Nephron progenitor cell (in vitro differentiated cells): ENCODE measurements around the gene KIAA1958.
"Not testable (repeated sequence)": the region's sequence is repeated elsewhere in the genome, so short reads cannot be mapped to it uniquely, and the experiment has no call there.

Experiments used
- DNase-seq: peaks from one replicate; pipeline ENCODE4 v3.0.0; 2021
- H3K27ac Mint-ChIP-seq: 2 replicates; pipeline ENCODE4 v1.8.0; 2021; ENCODE audit warnings: mild to moderate bottlenecking, moderate library complexity, mixed read lengths
- H3K27me3 Mint-ChIP-seq: 2 replicates; pipeline ENCODE4 v1.8.0; 2021; ENCODE audit warnings: mild to moderate bottlenecking, low read depth, mixed read lengths; ENCODE audit not compliant: poor library complexity
- H3K36me3 Mint-ChIP-seq: 2 replicates; pipeline ENCODE4 v1.8.0; 2021; ENCODE audit warnings: low read depth, mixed read lengths
- H3K4me1 Mint-ChIP-seq: 2 replicates; pipeline ENCODE4 v1.8.0; 2021; ENCODE audit warnings: mixed read lengths
- H3K4me3 Mint-ChIP-seq: 2 replicates; pipeline ENCODE4 v1.8.0; 2021; ENCODE audit warnings: mild to moderate bottlenecking, moderate library complexity, mixed read lengths
- H3K9me3 Mint-ChIP-seq: 2 replicates; pipeline ENCODE4 v1.8.0; 2021; ENCODE audit warnings: mild to moderate bottlenecking, moderate library complexity, mixed read lengths
- TF ChIP-seq, protein P1 (sequence below): fragments of 200-600 bp; sonication (generic); IDR thresholded peaks from 2 replicates; pipeline ENCODE4 v1.5.0; 2021; ENCODE audit warnings: antibody characterized with exemption

The KIAA1958 gene

DNA sequence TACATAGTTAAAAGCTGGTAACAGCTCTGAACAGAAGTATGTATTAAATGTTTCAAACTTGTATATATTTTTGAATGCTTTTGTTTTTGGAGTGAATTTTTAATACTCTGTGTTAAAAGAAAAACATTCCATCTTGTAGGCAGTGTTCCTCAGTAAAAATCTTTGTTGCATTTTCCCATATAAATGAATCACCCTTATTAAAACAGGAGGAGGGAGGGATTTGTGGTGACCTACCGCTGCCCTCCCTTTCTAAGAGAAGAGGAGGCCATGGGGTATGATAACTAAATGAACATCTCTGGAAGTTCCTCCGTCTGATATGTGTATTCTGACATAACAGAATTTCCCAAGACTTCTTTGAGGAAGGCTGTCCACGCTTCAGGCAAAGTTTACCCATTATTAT, 177.9 kb downstream of the KIAA1958 start:
- DNase-seq = no peak
- Mint-ChIP-seq H3K4me1 (no peaks in the 10 kb centered on the region), H3K27me3 (no peaks in the 10 kb centered on the region), H3K36me3 (peaks cover 13% of the 10 kb centered on the region), H3K27ac (no peak overlapping the region), H3K9me3 (no peaks in the 10 kb centered on the region), H3K4me3 (no peak overlapping the region)
- TF ChIP-seq, protein P1, sequence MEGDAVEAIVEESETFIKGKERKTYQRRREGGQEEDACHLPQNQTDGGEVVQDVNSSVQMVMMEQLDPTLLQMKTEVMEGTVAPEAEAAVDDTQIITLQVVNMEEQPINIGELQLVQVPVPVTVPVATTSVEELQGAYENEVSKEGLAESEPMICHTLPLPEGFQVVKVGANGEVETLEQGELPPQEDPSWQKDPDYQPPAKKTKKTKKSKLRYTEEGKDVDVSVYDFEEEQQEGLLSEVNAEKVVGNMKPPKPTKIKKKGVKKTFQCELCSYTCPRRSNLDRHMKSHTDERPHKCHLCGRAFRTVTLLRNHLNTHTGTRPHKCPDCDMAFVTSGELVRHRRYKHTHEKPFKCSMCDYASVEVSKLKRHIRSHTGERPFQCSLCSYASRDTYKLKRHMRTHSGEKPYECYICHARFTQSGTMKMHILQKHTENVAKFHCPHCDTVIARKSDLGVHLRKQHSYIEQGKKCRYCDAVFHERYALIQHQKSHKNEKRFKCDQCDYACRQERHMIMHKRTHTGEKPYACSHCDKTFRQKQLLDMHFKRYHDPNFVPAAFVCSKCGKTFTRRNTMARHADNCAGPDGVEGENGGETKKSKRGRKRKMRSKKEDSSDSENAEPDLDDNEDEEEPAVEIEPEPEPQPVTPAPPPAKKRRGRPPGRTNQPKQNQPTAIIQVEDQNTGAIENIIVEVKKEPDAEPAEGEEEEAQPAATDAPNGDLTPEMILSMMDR = no peak

DNA sequence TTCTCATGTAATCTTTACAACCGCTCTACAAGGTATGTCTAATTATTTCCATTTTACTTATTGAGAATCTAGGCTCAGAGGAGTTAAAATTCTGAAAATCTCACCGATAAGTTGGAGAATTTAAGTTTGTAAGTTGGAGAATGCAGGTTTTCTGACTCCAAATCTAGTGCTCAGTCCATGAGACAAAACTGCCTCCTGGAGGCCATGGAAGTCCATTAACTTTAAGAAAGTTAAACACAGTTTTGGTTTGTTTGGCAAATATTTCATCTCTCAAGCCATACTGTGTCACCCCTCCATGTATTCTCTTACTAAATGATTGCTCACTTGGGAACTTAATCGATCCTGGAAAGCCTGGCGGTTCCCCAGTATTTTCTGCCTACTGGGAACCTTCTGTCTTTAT, 178.7 kb downstream of the KIAA1958 start:
- no peak for DNase-seq
- Mint-ChIP-seq H3K4me3 (no peak overlapping the region), H3K4me1 (no peaks in the 10 kb centered on the region)

DNA sequence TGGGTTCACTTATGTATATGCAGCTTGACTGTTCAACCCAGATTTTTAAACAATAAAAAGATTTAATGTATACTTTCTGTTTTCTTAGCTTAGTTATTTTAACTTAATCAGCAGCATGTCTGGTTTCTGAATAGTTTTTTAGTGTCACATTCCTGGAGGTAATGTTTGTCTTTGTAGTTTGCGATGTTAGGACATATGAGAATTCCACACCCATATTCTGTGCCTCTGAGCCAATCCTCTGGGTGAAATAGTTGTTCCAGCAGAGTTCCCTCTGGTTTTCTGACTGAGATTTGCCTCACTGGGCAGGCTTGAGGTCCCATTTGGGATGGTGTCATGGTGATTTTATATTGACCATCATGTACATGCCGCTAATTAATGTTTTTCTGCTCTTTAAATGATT, 182.7 kb downstream of the KIAA1958 start:
- H3K36me3 Mint-ChIP-seq = peaks cover 25% of the 10 kb centered on the region
- no peak overlapping the region for H3K27ac Mint-ChIP-seq
- TF ChIP-seq, protein P1 = no peak
- peaks cover 4% of the 10 kb centered on the region for H3K9me3 Mint-ChIP-seq
- no peak for DNase-seq
- no peak overlapping the region for H3K4me3 Mint-ChIP-seq
- no peaks in the 10 kb centered on the region for H3K4me1 Mint-ChIP-seq
- peaks cover 3% of the 10 kb centered on the region for H3K27me3 Mint-ChIP-seq

More for the DNA sequence above, 178.7 kb downstream of the KIAA1958 start:
- H3K27ac Mint-ChIP-seq = no peak overlapping the region
- no peaks in the 10 kb centered on the region for H3K9me3 Mint-ChIP-seq
- no peaks in the 10 kb centered on the region for H3K27me3 Mint-ChIP-seq
- TF ChIP-seq, protein P1 = no peak
- peaks cover 8% of the 10 kb centered on the region for H3K36me3 Mint-ChIP-seq

DNA sequence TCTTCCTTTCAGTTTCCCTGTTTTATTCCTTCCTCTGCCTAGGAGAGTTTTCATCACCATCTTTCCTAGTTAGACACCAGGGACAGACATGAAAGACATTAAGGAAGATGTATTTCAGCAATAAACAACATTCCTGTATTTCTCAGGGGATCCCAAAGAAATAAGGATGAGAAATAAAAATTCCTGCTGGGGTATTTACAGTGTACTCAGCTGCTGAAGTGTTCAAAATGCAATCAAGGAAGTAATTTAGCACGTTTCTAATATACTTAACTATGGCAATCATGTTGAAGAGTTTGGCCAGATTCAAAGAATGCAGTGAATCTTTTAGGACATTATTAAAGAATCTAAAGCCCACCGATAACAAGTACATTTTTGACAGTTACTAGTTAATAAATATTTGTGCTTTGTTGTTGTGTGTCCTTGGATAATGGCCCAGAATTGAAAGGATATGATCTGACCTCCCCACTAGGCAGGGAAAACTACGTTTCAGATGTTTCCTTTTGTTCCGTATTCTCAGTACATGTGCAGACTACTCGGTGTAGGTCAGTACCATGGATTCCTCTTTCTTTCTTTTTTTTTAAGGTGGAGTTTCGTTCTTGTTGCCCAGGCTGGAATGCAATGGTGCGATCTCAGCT, 184.5 kb downstream of the KIAA1958 start:
- peaks cover 25% of the 10 kb centered on the region for H3K36me3 Mint-ChIP-seq
- no peak for DNase-seq
- TF ChIP-seq, protein P1 = no peak
- H3K27me3 Mint-ChIP-seq = peaks cover 5% of the 10 kb centered on the region
- H3K4me3 Mint-ChIP-seq = no peak overlapping the region
- H3K4me1 Mint-ChIP-seq = no peaks in the 10 kb centered on the region
- peaks cover 5% of the 10 kb centered on the region for H3K9me3 Mint-ChIP-seq
- H3K27ac Mint-ChIP-seq = no peak overlapping the region

DNA sequence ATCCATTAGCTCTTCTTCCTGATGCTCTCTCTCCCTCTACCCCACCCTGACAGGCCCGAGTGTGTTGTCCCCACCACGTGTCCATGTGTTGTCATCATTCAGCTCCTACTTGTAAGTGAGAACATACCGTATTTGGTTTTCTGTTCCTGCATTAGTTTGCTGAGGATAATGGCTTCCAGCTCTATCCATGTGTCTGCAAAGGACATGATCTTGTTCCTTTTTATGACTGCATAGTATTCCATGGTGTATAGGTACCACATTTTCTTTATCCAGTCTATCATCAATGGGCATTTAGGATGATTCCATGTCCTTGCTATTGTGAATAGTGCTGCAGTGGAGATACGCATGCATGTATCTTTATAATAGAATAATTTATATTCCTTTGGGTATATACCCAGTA, 186.6 kb downstream of the KIAA1958 start:
- DNase-seq = not testable (repeated sequence)

DNA sequence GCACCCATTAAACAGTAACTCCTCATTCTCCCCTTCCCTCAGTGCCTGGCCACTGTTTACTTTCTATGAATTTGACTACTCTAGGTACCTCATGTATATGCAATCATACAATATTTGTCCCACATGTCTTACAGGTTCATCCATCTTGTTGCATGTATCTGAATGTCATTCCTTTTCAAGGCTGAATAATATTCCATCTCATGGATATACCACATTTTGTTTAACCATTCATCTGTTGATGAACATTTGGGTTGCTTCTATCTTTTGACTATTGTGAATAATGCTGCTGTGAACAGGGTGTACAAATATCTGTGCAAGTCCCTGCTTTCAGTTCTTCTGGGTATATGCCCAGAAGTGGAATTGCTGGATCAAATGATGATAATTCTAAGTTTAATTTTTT, 190.4 kb downstream of the KIAA1958 start:
- no peak for DNase-seq
- peaks cover 14% of the 10 kb centered on the region for H3K4me1 Mint-ChIP-seq
- TF ChIP-seq, protein P1 = no peak
- no peak overlapping the region for H3K4me3 Mint-ChIP-seq
- peaks cover 5% of the 10 kb centered on the region for H3K27me3 Mint-ChIP-seq
- no peak overlapping the region for H3K27ac Mint-ChIP-seq
- peaks cover 32% of the 10 kb centered on the region for H3K9me3 Mint-ChIP-seq
- peaks cover 30% of the 10 kb centered on the region for H3K36me3 Mint-ChIP-seq

More for the DNA sequence above, 186.6 kb downstream of the KIAA1958 start:
- peaks cover 37% of the 10 kb centered on the region for H3K36me3 Mint-ChIP-seq
- H3K27me3 Mint-ChIP-seq, H3K4me1 Mint-ChIP-seq, H3K27ac Mint-ChIP-seq, H3K4me3 Mint-ChIP-seq: not testable (repeated sequence)
- H3K9me3 Mint-ChIP-seq = peaks cover 22% of the 10 kb centered on the region
